Heart right ventricle (tissue), 16 donors: Measurements from ENCODE around the gene KDM1A. TPM values are rescaled to one million over a fixed set of nuclear protein-coding genes. Genes with fewer than 3 reads are reported as not detected.

ENCODE experiments used
- ATAC-seq, 8 donors: fragments of 200-7000 bp; cut with Tn5 transposase; one replicate each; pipeline ENCODE4 v1.9.1; 2020; ENCODE audit warnings: mild to moderate bottlenecking in 8 of 8, moderate library complexity in 8 of 8, moderate number of reproducible peaks in 1 of 8
- DNase-seq, 2 donors: peaks; one replicate each; pipeline ENCODE4 v3.0.0-alpha.2; 2020
- H3K27ac ChIP-seq, 10 donors: fragments of 200-600 bp; sonication (generic) in 2 of 10; one replicate each; pipeline versions ENCODE4 v1.5.0 to v1.8.0; 2020 to 2022; ENCODE audit warnings: mild to moderate bottlenecking in 3 of 10
- H3K27me3 ChIP-seq, 7 donors: fragments of 200-600 bp; one replicate each; pipeline ENCODE4 v1.8.0; 2021 to 2022; ENCODE audit warnings: mild to moderate bottlenecking in 2 of 7
- H3K36me3 ChIP-seq, 9 donors: fragments of 200-600 bp; sonication (generic) in 1 of 9; one replicate each; pipeline versions ENCODE4 v1.5.0 to v1.8.0; 2020 to 2022; ENCODE audit warnings: mild to moderate bottlenecking in 2 of 9
- H3K4me1 ChIP-seq, 9 donors: fragments of 200-600 bp; sonication (generic) in 1 of 9; one replicate each; pipeline versions ENCODE4 v1.5.0 to v1.8.0; 2020 to 2022; ENCODE audit warnings: mild to moderate bottlenecking in 4 of 9
- H3K4me3 ChIP-seq, 10 donors: fragments of 200-600 bp; sonication (generic) in 2 of 10; one replicate each; pipeline versions ENCODE4 v1.5.0 to v1.8.0; 2020 to 2022; ENCODE audit warnings: mild to moderate bottlenecking in 7 of 10, moderate library complexity in 2 of 10
- H3K9me3 ChIP-seq, 11 donors: fragments of 200-600 bp in 10 of 11; sonication (generic) in 2 of 11; one replicate each; pipeline versions ENCODE4 v1.5.0 to v1.8.0; 2013 to 2022; ENCODE audit warnings: mild to moderate bottlenecking in 2 of 11, control low read depth in 1 of 11, moderate library complexity in 1 of 11
- CTCF ChIP-seq, 9 donors: fragments of 200-600 bp; sonication (generic) in 2 of 9; IDR thresholded peaks; one replicate each; pipeline versions ENCODE4 v1.5.0 to v1.8.0; 2021 to 2022; ENCODE audit warnings: antibody characterized with exemption in 9 of 9, mild to moderate bottlenecking in 5 of 9, moderate library complexity in 1 of 9
- WGBS, 2 donors: extraction: QIAGEN DNeasy Blood & Tissue Kit; methylation state at CpG; one replicate each; pipeline ENCODE4 v1.1.7; 2013; ENCODE audit warnings: inconsistent platforms in 1 of 2; 5-methylcytosine and 5-hydroxymethylcytosine counted together
- intact Hi-C, 10 donors: fragments of 100-400 bp; cut with DNase I; formaldehyde crosslinking; loops; one replicate each; pipeline versions ENCODE4 v1.11.1 to v1.14.2; 2022
- polyA plus RNA-seq, 2 donors: library from polyadenylated mRNA; stranded (reverse); fragments of 200-250 nt; gene quantifications; one replicate each; pipeline ENCODE4 v1.2.3, GENCODE V29; 2013
- total RNA-seq, 10 donors: library from RNA; stranded (reverse); fragmentation: NEBNext Ultra II Directional in 3 of 10; extraction: Animal tissue kit (Norgen Biotek cat#: 25700) in 3 of 10; gene quantifications; one replicate each; pipeline versions ENCODE4 v1.2.1 to v1.2.4, GENCODE V29; 2021 to 2023
- donor health status: Arrhythmogenic right ventricular cardiomyopathy.
- donor health status: ischemic (EF 13 %, LVEDD 7.1; RV severe dilation, severe dysfunction).
- donor health status: healthy with polysubstance abuse.
- donor health status: DM: no; HTN: yes; CAD: no.
- donor health status: DM: no; HTN: no; CAD: no.
- donor health status: ischemic (EF 25% LVEDD 6.9; RV normal size, moderate dysfunction).
- donor health status: ischemic (EF 25% LVEDD 5.7; RV mildly dilated, moderate dysfunction).
- donor health status: healthy.
- donor health status: DM: yes; HTN: yes; CAD: no.
- donor health status: Ischemic cardiomyopathy.
- donor health status: ischemic (EF 35%, LVEDD 5.7; RV mildly dilated, moderate dysfunction).
- donor health status: nonischemic (EF 11% LVEDD 7.7; RV severe dilation, severe dysfunction).
- donor health status: DM: yes; HTN: yes; CAD: no.
- donor health status: PGD.
- donor health status: ischemic (EF 29% LVEDD 5.4; RV normal size, mild dysfunction).
- donor health status: nonischemic (EF 23%, LVEDD 6.1; RV moderate dilation, normal function).

The KDM1A gene
- total and polyA plus RNA-seq, 12 donors, result 12.4 to 35.0 (median 27.3) TPM

- no peak overlapping the region for H3K4me3 ChIP-seq
- H3K9me3 ChIP-seq, result no peaks in the 10 kb centered on the region
- H3K4me1 ChIP-seq, result no peaks in the 10 kb centered on the region
- peaks cover 0 to 95% (median 17%) of the 10 kb centered on the region in 9 donors for H3K36me3 ChIP-seq
- DNase-seq (no peak), ATAC-seq (no peak)
- no peak overlapping the region for H3K27ac ChIP-seq
- intact Hi-C loops, result no loop called here
- no peak for TF ChIP-seq CTCF (IDR thresholded peaks at IDR 0.05)
- no peaks in the 10 kb centered on the region for H3K27me3 ChIP-seq
- WGBS, 2 donors, result 76 to 87% methylated on average over 2 of the region's 2 CpGs
Observed at GRCh38 chr1:23065385-23065784, 46.1 kb downstream of the KDM1A start.

GRCh38 chr1:23066075-23066474 is 46.8 kb downstream of the KDM1A start:
- Histone ChIP-seq H3K4me1 (no peaks in the 10 kb centered on the region), H3K27ac (no peak overlapping the region), H3K27me3 (no peaks in the 10 kb centered on the region), H3K4me3 (no peak overlapping the region), H3K36me3 (peaks cover 0 to 95% (median 21%) of the 10 kb centered on the region in 9 donors), H3K9me3 (no peaks in the 10 kb centered on the region)
- intact Hi-C loops, result no loop called here
- no peak for ATAC-seq
- DNase-seq, result no peak
- no peak for TF ChIP-seq CTCF (IDR thresholded peaks at IDR 0.05)
- WGBS, 2 donors, result 93 to 94% methylated on average over 2 of the region's 2 CpGs

- WGBS, 2 donors, result 89 to 91% methylated on average over 2 of the region's 2 CpGs
- no peaks in the 10 kb centered on the region for H3K9me3 ChIP-seq
- no peak for ATAC-seq
- H3K27me3 ChIP-seq, result no peaks in the 10 kb centered on the region
- no peak overlapping the region for H3K27ac ChIP-seq
- no peak for DNase-seq
- TF ChIP-seq CTCF (IDR thresholded peaks at IDR 0.05), result no peak
- H3K4me3 ChIP-seq, result no peak overlapping the region
- no peaks in the 10 kb centered on the region for H3K4me1 ChIP-seq
- H3K36me3 ChIP-seq, result peaks cover 0 to 100% (median 35%) of the 10 kb centered on the region in 9 donors
- intact Hi-C loops, result no loop called here
Observed at GRCh38 chr1:23069149-23069548, 49.9 kb downstream of the KDM1A start.

- TF ChIP-seq CTCF (IDR thresholded peaks at IDR 0.05), result no peak
- intact Hi-C loops, result no loop called here
- H3K9me3 ChIP-seq, result no peaks in the 10 kb centered on the region
- H3K27me3 ChIP-seq, result no peaks in the 10 kb centered on the region
- H3K36me3 ChIP-seq, result peaks cover 0 to 100% (median 35%) of the 10 kb centered on the region in 9 donors
- 94 to 95% methylated on average over 4 of the region's 4 CpGs for WGBS, 2 donors
- H3K27ac ChIP-seq, result no peak overlapping the region
- no peaks in the 10 kb centered on the region for H3K4me1 ChIP-seq
- ATAC-seq (no peak), DNase-seq (no peak)
- no peak overlapping the region for H3K4me3 ChIP-seq
Observed at GRCh38 chr1:23069675-23070074, 50.4 kb downstream of the KDM1A start.
